Testis (tissue), 5 donors: ENCODE data around the gene DOCK6. TPM values are rescaled to one million over a fixed set of nuclear protein-coding genes. Genes with fewer than 3 reads are reported as not detected.
A peak's percentile ranks its signal among the peaks of the same experiment; 100 is the strongest.

Experiments used
- DNase-seq: peaks from one replicate; pipeline ENCODE4 v3.0.0-alpha.2; 2019
- H3K27ac ChIP-seq, 2 donors: fragments of 200-600 bp; sonication (generic); one replicate each; pipeline ENCODE4 v1.5.1; 2019
- H3K27me3 ChIP-seq: fragments of 200-600 bp; sonication (generic); one replicate; pipeline ENCODE4 v1.5.1; 2019
- H3K36me3 ChIP-seq: fragments of 200-600 bp; sonication (generic); one replicate; pipeline ENCODE4 v1.5.1; 2017; ENCODE audit warnings: low read depth; ENCODE audit errors: missing control alignments
- H3K4me1 ChIP-seq: fragments of 200-600 bp; sonication (generic); one replicate; pipeline ENCODE4 v1.5.1; 2019
- H3K4me3 ChIP-seq, 2 donors: fragments of 200-600 bp; sonication (generic); one replicate each; pipeline ENCODE4 v1.5.1; 2017 to 2019
- H3K9me3 ChIP-seq: fragments of 200-600 bp; sonication (generic); one replicate; pipeline ENCODE4 v1.5.1; 2017
- POLR2A ChIP-seq: fragments of 450-650 bp; IDR thresholded peaks from one replicate; pipeline ENCODE4 v1.6.1; 2017; ENCODE audit warnings: antibody characterized with exemption, mild to moderate bottlenecking, moderate library complexity
- WGBS, 2 donors: methylation state at CpG; one replicate each; pipeline ENCODE4 v1.1.5; 2018; 5-methylcytosine and 5-hydroxymethylcytosine counted together
- intact Hi-C: fragments of 100-400 bp; cut with DNase I; formaldehyde crosslinking; loops from one replicate; pipeline ENCODE4 v1.15.1; 2023; ENCODE audit warnings: low total_unique reads
- long read RNA-seq, 2 donors: transcript quantifications; one replicate each; lab custom pipeline, GENCODE V29; 2026
- polyA plus RNA-seq: library from polyadenylated mRNA; stranded (reverse); fragments of 350-450 nt; fragmentation: Illumina TruSeq; extraction: RNeasy Lipid Tissue Mini Kit (QIAGEN cat#74804); gene quantifications from one replicate; pipeline ENCODE4 v1.2.3, GENCODE V29; 2014; ENCODE audit warnings: low read depth, low replicate concordance; ENCODE audit not compliant: insufficient read depth
- total RNA-seq, 2 donors: library from RNA; depleted of rRNA; stranded (reverse); fragments of >200 nt; gene quantifications; one replicate each; pipeline ENCODE4 v1.2.3, GENCODE V29; 2016
- TF ChIP-seq, protein P1 (sequence below), 3 experiments: fragments of 450-650 bp in 2 of 3; fragments of 200-600 bp in 1 of 3; sonication (generic) in 1 of 3; IDR thresholded peaks; one replicate each; pipeline ENCODE4 v1.5.1; 2016 to 2019; ENCODE audit warnings: antibody characterized with exemption in 3 of 3, mild to moderate bottlenecking in 2 of 3, moderate library complexity in 1 of 3

Gene DOCK6, protein sequence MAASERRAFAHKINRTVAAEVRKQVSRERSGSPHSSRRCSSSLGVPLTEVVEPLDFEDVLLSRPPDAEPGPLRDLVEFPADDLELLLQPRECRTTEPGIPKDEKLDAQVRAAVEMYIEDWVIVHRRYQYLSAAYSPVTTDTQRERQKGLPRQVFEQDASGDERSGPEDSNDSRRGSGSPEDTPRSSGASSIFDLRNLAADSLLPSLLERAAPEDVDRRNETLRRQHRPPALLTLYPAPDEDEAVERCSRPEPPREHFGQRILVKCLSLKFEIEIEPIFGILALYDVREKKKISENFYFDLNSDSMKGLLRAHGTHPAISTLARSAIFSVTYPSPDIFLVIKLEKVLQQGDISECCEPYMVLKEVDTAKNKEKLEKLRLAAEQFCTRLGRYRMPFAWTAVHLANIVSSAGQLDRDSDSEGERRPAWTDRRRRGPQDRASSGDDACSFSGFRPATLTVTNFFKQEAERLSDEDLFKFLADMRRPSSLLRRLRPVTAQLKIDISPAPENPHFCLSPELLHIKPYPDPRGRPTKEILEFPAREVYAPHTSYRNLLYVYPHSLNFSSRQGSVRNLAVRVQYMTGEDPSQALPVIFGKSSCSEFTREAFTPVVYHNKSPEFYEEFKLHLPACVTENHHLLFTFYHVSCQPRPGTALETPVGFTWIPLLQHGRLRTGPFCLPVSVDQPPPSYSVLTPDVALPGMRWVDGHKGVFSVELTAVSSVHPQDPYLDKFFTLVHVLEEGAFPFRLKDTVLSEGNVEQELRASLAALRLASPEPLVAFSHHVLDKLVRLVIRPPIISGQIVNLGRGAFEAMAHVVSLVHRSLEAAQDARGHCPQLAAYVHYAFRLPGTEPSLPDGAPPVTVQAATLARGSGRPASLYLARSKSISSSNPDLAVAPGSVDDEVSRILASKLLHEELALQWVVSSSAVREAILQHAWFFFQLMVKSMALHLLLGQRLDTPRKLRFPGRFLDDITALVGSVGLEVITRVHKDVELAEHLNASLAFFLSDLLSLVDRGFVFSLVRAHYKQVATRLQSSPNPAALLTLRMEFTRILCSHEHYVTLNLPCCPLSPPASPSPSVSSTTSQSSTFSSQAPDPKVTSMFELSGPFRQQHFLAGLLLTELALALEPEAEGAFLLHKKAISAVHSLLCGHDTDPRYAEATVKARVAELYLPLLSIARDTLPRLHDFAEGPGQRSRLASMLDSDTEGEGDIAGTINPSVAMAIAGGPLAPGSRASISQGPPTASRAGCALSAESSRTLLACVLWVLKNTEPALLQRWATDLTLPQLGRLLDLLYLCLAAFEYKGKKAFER (N-terminal part only)
- 10 to 100 TPM; 32.5 to 45.0 TPM for total RNA-seq
- polyA plus RNA-seq: 18.4 TPM
- long read RNA-seq, donor 1: 0 reads
- long read RNA-seq, donor 2: 0 reads

- TF ChIP-seq POLR2A: no peak
- TF ChIP-seq, protein P1, sequence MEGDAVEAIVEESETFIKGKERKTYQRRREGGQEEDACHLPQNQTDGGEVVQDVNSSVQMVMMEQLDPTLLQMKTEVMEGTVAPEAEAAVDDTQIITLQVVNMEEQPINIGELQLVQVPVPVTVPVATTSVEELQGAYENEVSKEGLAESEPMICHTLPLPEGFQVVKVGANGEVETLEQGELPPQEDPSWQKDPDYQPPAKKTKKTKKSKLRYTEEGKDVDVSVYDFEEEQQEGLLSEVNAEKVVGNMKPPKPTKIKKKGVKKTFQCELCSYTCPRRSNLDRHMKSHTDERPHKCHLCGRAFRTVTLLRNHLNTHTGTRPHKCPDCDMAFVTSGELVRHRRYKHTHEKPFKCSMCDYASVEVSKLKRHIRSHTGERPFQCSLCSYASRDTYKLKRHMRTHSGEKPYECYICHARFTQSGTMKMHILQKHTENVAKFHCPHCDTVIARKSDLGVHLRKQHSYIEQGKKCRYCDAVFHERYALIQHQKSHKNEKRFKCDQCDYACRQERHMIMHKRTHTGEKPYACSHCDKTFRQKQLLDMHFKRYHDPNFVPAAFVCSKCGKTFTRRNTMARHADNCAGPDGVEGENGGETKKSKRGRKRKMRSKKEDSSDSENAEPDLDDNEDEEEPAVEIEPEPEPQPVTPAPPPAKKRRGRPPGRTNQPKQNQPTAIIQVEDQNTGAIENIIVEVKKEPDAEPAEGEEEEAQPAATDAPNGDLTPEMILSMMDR (IDR thresholded peaks at IDR 0.05): peak in 1 of 3 experiments; percentile 17
- DNase-seq: peak; percentile 29
- H3K27ac ChIP-seq: peak within 1 kb of the TSS; percentile 82 to 91
- intact Hi-C loops: no loop called here
- H3K4me1 ChIP-seq: peaks cover 9% of the 10 kb centered on the region
- no peaks in the 10 kb centered on the region for H3K9me3 ChIP-seq
- H3K36me3 ChIP-seq: no peaks in the 10 kb centered on the region
- H3K4me3 ChIP-seq: peak within 1 kb of the TSS; percentile 84 to 89
- H3K27me3 ChIP-seq: no peaks in the 10 kb centered on the region
- WGBS, 2 donors: 2 to 10% methylated on average over 2 to 82 of the region's 91 CpGs
Observed at GRCh38 chr19:11261971-11262839, at the start of gene DOCK6. DOCK6 (minus strand) TSS chr19:11262524; CDS start chr19:11262440, 84 bp downstream.

GRCh38 chr19:11306337-11306736 lies 44.0 kb upstream of the DOCK6 start:
- WGBS, 2 donors: 80 to 84% methylated on average over 9 of the region's 9 CpGs
- H3K9me3 ChIP-seq: no peaks in the 10 kb centered on the region

GRCh38 chr19:11304936-11305335 lies 42.6 kb upstream of the DOCK6 start:
- WGBS, 2 donors: 90 to 97% methylated on average over 5 of the region's 5 CpGs
- no peak for DNase-seq
- Histone ChIP-seq H3K9me3 (no peaks in the 10 kb centered on the region), H3K27me3 (no peaks in the 10 kb centered on the region), H3K27ac (no peak overlapping the region), H3K4me3 (no peak overlapping the region), H3K4me1 (no peaks in the 10 kb centered on the region), H3K36me3 (no peaks in the 10 kb centered on the region)
- no peak for TF ChIP-seq POLR2A
- TF ChIP-seq, protein P1 (IDR thresholded peaks at IDR 0.05): no peak
- intact Hi-C loops: no loop called here

More at GRCh38 chr19:11306337-11306736, 44.0 kb upstream of the DOCK6 start:
- H3K27me3 ChIP-seq: no peaks in the 10 kb centered on the region
- DNase-seq: no peak
- no peak overlapping the region for H3K27ac ChIP-seq
- H3K4me3 ChIP-seq: no peak overlapping the region
- H3K4me1 ChIP-seq: no peaks in the 10 kb centered on the region
- H3K36me3 ChIP-seq: no peaks in the 10 kb centered on the region
- intact Hi-C loops: no loop called here
- TF ChIP-seq, protein P1 (IDR thresholded peaks at IDR 0.05): no peak
- no peak for TF ChIP-seq POLR2A

DNA sequence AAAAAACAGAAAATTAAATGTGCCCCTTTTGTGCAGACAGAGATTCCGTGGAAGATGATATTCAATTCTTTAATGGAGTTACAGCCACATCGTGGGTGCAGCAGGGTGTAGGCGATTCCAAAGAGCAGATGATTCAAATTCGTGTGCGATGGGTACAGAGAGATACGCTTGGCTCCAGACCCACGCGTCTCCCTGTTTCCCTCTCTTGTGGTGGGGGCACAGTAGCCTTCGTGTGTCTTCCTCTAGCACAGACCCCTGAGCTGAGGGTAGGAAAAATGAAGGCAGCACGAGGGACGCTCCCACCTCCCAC lies 38.4 kb upstream of the DOCK6 start:
- TF ChIP-seq, protein P1 (IDR thresholded peaks at IDR 0.05): no peak
- TF ChIP-seq POLR2A: no peak
- intact Hi-C loops: no loop called here
- H3K4me3 ChIP-seq: no peak overlapping the region
- no peak overlapping the region for H3K27ac ChIP-seq
- DNase-seq: no peak
- H3K27me3 ChIP-seq: no peaks in the 10 kb centered on the region
- no peaks in the 10 kb centered on the region for H3K9me3 ChIP-seq
- H3K36me3 ChIP-seq: no peaks in the 10 kb centered on the region
- H3K4me1 ChIP-seq: peaks cover 2% of the 10 kb centered on the region
- WGBS, 2 donors: 81 to 84% methylated on average over 11 of the region's 11 CpGs
